GM21737 (cell line): Measurements from ENCODE around the gene SKP1.
"Not testable (repeated sequence)": the region's sequence is repeated elsewhere in the genome, so short reads cannot be mapped to it uniquely, and the experiment has no call there.

ENCODE experiments used
- ATAC-seq: cut with Tn5 transposase; IDR thresholded peaks from one replicate; pipeline ENCODE4 v1.9.1; 2021; ENCODE audit warnings: mild to moderate bottlenecking, moderate library complexity; ENCODE audit not compliant: unreplicated experiment

The SKP1 gene

DNA sequence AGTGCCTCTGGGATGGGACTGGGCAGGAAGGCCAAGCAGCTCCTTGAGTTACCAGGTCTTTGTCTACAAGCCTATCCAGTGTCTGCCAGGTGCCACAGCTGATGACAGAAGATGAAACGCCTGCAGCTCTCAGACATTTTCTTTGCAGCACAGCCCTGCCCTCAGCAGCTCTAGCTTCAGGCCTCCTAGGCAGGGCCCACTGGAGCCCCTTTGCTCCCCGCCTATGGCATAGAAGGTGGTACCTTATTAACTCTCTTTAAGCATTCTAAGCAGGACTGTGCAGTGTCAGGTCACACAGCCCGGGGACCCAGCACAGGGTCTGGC, 1.3 kb upstream of the SKP1 start:
- no peak for ATAC-seq

- ATAC-seq = no peak
Observed at GRCh38 chr5:134177369-134178095, 782 bp upstream of the SKP1 start.

DNA sequence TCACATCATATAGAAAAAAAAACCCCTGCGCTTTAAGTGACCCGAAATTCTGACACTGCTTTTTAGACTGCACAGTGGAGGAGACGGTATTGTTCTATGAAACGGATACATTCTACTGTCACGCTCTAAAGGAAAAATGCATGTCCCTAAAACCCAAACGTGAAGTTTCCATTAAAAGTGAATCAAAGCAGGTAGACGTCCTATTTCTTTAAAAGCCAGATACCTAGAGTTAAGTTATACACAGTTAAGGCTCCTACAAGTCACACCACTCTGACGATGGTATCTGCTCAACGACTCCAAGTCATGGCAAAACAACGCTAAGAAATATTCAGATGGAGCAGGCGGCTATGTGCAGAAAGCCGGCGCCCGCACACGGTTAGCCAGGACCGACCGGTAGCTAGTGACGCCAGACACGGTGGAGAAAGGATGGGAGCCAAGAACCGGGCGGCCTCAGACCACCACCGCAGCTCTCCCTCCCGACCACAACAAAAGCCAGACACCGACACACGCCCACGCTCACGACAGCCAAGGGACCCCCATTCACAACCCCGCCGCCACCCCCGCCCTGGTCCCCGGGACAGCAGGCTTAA, 734 bp downstream of the SKP1 start:
- peak; percentile 29 for ATAC-seq

- ATAC-seq = no peak
Observed at GRCh38 chr5:134174841-134175839, 1.6 kb downstream of the SKP1 start.

- no peak for ATAC-seq
Observed at GRCh38 chr5:134171972-134172371, 4.8 kb downstream of the SKP1 start.

- ATAC-seq = no peak
Observed at GRCh38 chr5:134162592-134162991, 14.2 kb downstream of the SKP1 start.

- ATAC-seq = no peak
Observed at GRCh38 chr5:134161513-134162395, 15.0 kb downstream of the SKP1 start.

- ATAC-seq = no peak
Observed at GRCh38 chr5:134153657-134154056, 23.1 kb downstream of the SKP1 start.

- no peak for ATAC-seq
Observed at GRCh38 chr5:134153241-134153640, 23.5 kb downstream of the SKP1 start.

GRCh38 chr5:134152173-134152832, 24.4 kb downstream of the SKP1 start:
- ATAC-seq = not testable (repeated sequence)

GRCh38 chr5:134151723-134152122, 25.0 kb downstream of the SKP1 start:
- ATAC-seq = no peak

DNA sequence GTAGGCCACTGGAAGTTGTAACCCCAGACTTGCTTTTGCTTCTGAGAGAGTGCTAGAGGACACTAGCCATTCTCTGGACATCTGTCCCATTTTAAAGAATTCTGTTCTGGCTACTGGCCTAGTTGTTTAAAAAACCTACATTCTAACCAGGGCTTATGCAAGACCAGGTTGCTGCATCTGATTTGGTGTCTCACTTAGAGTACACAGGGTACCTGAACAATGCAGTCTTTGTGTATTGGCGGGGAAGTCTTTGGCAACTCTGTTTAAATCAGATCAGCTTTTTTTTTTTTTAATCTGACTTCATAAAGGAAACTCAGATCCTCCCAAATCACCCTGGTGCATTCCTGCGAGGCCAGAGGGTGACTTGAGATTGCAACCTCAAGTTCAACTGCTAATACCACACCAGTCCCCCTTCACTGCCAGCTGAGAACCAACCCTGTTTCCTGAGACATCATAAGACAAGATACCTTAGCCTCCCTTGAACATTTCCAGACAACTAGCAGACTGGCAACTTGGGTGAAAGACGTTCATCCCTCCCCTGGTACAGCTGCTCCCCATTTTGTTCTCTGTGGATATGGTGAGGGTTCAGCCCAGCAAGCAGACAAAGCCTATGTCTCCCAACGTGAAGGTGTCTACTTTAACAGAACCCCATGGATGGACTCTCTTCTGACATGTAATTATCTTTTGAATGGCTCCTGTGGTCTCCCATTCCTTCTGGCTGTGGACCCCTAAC, 27.0 kb downstream of the SKP1 start:
- ATAC-seq = no peak

GRCh38 chr5:134148986-134149539, 27.7 kb downstream of the SKP1 start:
- no peak for ATAC-seq

GRCh38 chr5:134148316-134148715, 28.4 kb downstream of the SKP1 start:
- ATAC-seq = no peak

GRCh38 chr5:134146651-134147518, 29.9 kb downstream of the SKP1 start:
- ATAC-seq = no peak

GRCh38 chr5:134145779-134146581, 30.8 kb downstream of the SKP1 start:
- ATAC-seq = no peak

GRCh38 chr5:134145041-134145757, 31.6 kb downstream of the SKP1 start:
- ATAC-seq = no peak
